Sciatic nerve (tissue), 2 donors: ENCODE data around the gene TEX13B. TPM values are rescaled to one million over a fixed set of nuclear protein-coding genes. Genes with fewer than 3 reads are reported as not detected.
"Not testable (repeated sequence)": the region's sequence is repeated elsewhere in the genome, so short reads cannot be mapped to it uniquely, and the experiment has no call there.

Experiments
- ATAC-seq: fragments of 200-7000 bp; cut with Tn5 transposase; one replicate; pipeline ENCODE4 v1.9.1; 2020; ENCODE audit warnings: mild to moderate bottlenecking, moderate library complexity
- DNase-seq: peaks from one replicate; pipeline ENCODE4 v3.0.0-alpha.2; 2020; ENCODE audit warnings: low spot score
- intact Hi-C: fragments of 100-400 bp; cut with DNase I; formaldehyde crosslinking; loops from one replicate; pipeline ENCODE4 v1.14.2; 2022
- total RNA-seq: library from RNA; stranded (reverse); fragmentation: NEBNext Ultra II Directional; extraction: Animal tissue kit (Norgen Biotek cat#: 25700); gene quantifications from one replicate; pipeline ENCODE4 v1.2.1, GENCODE V29; 2021
- donor health status: DM: no; HTN: no; CAD: no.
- donor health status: DM: no; HTN: no; CAD: no.

Gene TEX13B
- total RNA-seq, 1 donor from 2014 or later, result not detected

GRCh38 chrX:107968623-107969022 lies 13.5 kb downstream of the TEX13B start:
- intact Hi-C loops, result no loop called here
- no peak for DNase-seq
- ATAC-seq, result no peak

GRCh38 chrX:107955337-107955736 lies 26.8 kb downstream of the TEX13B start:
- DNase-seq, ATAC-seq, intact Hi-C loops: not testable (repeated sequence)

GRCh38 chrX:107940095-107940494 lies 42.1 kb downstream of the TEX13B start:
- no peak for ATAC-seq
- no peak for DNase-seq
- intact Hi-C loops, result no loop called here

- DNase-seq (no peak), ATAC-seq (no peak)
- intact Hi-C loops, result no loop called here
Observed at GRCh38 chrX:107936434-107936730, 45.8 kb downstream of the TEX13B start.

- no peak for ATAC-seq
- intact Hi-C loops, result no loop called here
Observed at GRCh38 chrX:107935664-107936433, 46.3 kb downstream of the TEX13B start.

GRCh38 chrX:107935200-107935599 lies 47.0 kb downstream of the TEX13B start:
- no peak for ATAC-seq
- no peak for DNase-seq
- intact Hi-C loops, result no loop called here

More at GRCh38 chrX:107935664-107936433, 46.3 kb downstream of the TEX13B start:
- DNase-seq, result no peak

- ATAC-seq (no peak), DNase-seq (no peak)
- intact Hi-C loops, result no loop called here
Observed at GRCh38 chrX:107934262-107934661, 47.9 kb downstream of the TEX13B start.

Other genes starting within 250 kb of the TEX13B start
- 93.5 TPM for gene TSC22D3, start 206.6 kb downstream of the TEX13B start, total RNA-seq
- not detected for gene NCBP2L, start 204.6 kb downstream of the TEX13B start, total RNA-seq
- gene MID2, start 156.5 kb downstream of the TEX13B start, total RNA-seq, result 26.7 TPM
- gene VSIG1, start 62.7 kb upstream of the TEX13B start, total RNA-seq, result 0.36 TPM
- 37.2 TPM for gene PSMD10, start 109.2 kb upstream of the TEX13B start, total RNA-seq
- gene ATG4A, start 109.4 kb upstream of the TEX13B start, total RNA-seq, result 9.5 TPM